SK-N-SH treated with all-trans-retinoic acid at 6 μM for 48 hours (cell line): Measurements from ENCODE around the gene SIX2.

Source experiments
- ATAC-seq: fragments of 200-7000 bp; cut with Tn5 transposase; 3 replicates; pipeline ENCODE4 v1.9.1; 2020; ENCODE audit warnings: mild to moderate bottlenecking, moderate library complexity
- BACH2 ChIP-seq: fragments of 250-450 bp; sonication (Bioruptor Pico); IDR thresholded peaks from 2 replicates; pipeline ENCODE4 v1.9.0; 2021; ENCODE audit warnings: mild to moderate bottlenecking, borderline replicate concordance
- PPARA ChIP-seq: fragments of 250-450 bp; sonication (Bioruptor Pico); IDR thresholded peaks from 2 replicates; pipeline ENCODE4 v1.5.0; 2020; ENCODE audit warnings: mild to moderate bottlenecking, borderline replicate concordance
- RARB ChIP-seq: fragments of 250-450 bp; sonication (Bioruptor Pico); IDR thresholded peaks from 2 replicates; pipeline ENCODE4 v1.8.0; 2021; ENCODE audit warnings: mild to moderate bottlenecking, moderate library complexity
- TCF4 ChIP-seq: fragments of 250-450 bp; sonication (Bioruptor Pico); IDR thresholded peaks from 2 replicates; pipeline ENCODE4 v1.8.0; 2021; ENCODE audit warnings: mild to moderate bottlenecking, moderate library complexity, borderline replicate concordance
- TSHZ2 ChIP-seq: fragments of 250-450 bp; sonication (Bioruptor Pico); IDR thresholded peaks from 2 replicates; pipeline ENCODE4 v1.5.0; 2020; ENCODE audit warnings: mild to moderate bottlenecking, moderate library complexity
- ZC3H10 ChIP-seq: fragments of 250-450 bp; sonication (Bioruptor Pico); IDR thresholded peaks from 2 replicates; pipeline ENCODE4 v1.5.1; 2021; ENCODE audit warnings: mild to moderate bottlenecking, moderate library complexity
- ZFP3 ChIP-seq: fragments of 250-450 bp; sonication (Bioruptor Pico); IDR thresholded peaks from 2 replicates; pipeline ENCODE4 v1.5.0; 2020; ENCODE audit warnings: mild to moderate bottlenecking, moderate library complexity

SIX2 gene

GRCh38 chr2:44956843-44957242 lies 52.4 kb downstream of the SIX2 start:
- no peak for ATAC-seq
- TF ChIP-seq PPARA (CRISPR knock-in tag) (no peak), TCF4 (no peak), BACH2 (CRISPR knock-in tag) (no peak), RARB (CRISPR knock-in tag) (no peak), TSHZ2 (CRISPR knock-in tag) (no peak)

- no peak for TF ChIP-seq ZC3H10 (CRISPR knock-in tag)
- TF ChIP-seq ZFP3, result 0 out of 2 replicates have a peak, but pooled peaks have one; percentile 42
These were observed 53.5 kb downstream of the SIX2 start for GRCh38 chr2:44955593-44956392.

More at GRCh38 chr2:44955593-44956392, 53.5 kb downstream of the SIX2 start:
- peak; percentile 96 for ATAC-seq
